DMS153 (cell line): ENCODE results near the gene PDE7B.
A peak's percentile ranks its signal among the peaks of the same experiment; 100 is the strongest.

ENCODE experiments used
- DNase-seq: peaks from one replicate; lab custom pipeline; 2025; lab: John Stamatoyannopoulos, UW

The PDE7B gene

DNA sequence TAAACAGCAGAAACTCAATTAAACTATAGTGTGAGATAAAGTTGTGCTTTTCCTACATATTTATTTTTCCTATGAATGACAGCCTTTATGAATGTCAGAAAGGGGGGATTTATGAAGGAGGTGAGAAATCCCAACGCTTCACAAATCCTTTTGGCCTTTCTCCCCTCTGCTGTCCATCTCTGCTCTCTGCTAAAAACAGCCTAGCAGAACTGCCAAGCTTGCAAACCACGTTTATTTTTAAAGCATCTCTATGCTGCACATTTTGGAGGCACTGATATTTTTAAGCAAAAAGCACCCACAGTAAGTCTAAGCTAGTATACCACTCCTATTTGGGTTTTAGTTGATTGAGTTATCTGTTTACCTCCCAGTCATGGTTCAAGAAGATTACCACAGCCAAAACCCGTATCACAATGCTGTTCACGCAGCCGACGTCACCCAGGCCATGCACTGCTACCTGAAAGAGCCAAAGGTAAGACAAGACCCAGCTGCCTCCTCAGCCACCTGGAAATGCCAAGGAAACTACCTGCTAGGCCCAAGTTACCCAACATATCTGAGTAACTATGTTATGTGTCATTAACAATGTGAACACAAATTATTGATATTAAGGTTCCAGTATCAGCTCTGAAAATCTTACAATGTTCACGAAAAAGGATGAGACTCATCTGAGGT lies 302.3 kb downstream of the PDE7B start:
- no peak for DNase-seq

DNA sequence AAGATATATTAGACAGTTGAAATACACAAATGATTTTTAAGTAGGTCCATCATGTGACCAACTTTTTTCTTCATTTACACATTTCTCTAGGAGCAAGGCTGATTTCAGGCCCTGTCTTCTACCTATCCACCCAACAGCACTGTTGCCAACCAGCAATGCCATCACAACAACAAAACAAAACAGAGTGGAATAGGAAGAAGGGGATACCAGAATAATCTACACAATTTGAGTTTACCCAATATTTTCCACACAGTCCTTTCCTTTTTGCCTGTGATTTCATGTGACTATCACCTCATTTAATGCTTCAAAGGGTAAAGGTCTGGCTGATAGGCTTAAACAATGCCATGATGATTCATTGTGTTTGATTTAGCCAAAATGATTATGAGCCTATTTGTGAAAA lies 303.7 kb downstream of the PDE7B start:
- no peak for DNase-seq

DNA sequence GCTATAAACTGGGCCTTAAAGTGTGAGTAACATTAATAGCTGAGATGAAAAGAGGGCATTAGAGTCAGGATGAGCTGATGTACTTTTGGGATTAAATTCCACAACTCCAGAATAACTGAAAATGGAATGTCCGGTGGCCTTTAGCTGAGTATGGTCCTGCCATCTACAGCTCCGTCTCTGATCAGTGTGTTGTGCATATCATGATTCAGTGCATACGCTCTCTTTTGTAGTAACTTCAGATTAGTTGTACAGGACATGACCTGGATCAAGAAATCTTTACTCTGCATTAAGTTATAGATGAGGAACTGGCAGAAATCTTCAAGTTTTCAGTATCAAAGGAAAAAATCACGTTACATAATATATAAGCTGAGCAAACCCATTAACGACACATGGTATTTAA lies 306.2 kb downstream of the PDE7B start:
- no peak for DNase-seq

DNA sequence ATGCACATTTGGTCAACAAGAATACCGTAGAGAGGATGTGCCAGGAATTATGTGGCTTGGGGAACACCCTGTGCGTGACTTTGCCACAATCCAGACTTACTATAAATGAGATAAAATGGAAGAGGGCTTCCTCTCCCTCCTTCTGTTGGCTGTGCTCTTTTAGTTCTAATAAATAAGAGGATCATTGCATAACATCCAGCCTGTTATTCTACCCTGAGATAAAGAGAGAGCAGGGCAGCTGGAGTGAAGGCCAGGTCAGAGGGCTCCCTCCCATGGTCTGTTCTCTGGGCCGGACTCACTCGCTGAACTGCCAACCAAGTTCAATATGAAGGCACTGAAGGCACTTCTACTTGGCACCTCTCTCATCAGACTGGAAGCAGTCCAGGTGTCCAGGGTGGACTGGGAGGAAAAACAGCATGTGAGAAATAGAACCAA lies 306.9 kb downstream of the PDE7B start:
- no peak for DNase-seq

DNA sequence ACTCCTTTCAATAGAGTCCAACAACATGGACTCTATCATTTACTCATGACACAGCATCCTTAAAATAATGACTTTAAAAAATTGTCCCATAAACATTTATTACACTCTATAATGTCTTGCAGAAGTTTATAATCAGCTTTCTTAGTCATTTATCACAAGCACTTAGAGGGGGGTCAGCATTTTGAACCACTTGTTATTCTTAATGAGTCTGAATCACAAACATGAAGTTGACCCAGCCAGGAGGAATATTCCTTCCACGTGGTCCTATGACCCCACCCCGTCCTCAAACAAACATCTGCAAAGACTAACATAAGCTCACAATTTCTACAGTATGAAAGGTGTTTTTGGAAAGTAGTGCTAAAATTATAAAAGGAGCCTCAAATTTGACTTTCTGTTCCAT lies 307.5 kb downstream of the PDE7B start:
- DNase-seq, result no peak

DNA sequence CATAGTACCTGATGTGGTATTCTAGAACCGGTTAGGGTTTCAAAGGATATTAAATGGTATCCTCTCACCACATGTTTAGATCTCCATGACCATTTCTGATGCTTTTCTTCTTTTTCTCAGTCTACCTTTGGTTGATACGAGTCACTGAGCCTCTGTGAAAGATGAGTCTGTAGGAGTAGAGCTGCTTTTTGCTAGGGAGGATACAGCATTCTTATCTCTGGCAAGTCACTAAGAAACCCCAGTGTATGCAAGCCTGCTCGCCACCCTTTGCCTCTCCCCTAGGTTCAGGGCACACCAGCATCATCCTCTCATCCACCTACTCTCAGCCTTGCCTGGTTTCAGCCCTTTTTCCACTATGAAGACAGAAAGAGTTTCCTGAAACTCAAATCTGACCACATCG lies 308.7 kb downstream of the PDE7B start:
- no peak for DNase-seq

DNA sequence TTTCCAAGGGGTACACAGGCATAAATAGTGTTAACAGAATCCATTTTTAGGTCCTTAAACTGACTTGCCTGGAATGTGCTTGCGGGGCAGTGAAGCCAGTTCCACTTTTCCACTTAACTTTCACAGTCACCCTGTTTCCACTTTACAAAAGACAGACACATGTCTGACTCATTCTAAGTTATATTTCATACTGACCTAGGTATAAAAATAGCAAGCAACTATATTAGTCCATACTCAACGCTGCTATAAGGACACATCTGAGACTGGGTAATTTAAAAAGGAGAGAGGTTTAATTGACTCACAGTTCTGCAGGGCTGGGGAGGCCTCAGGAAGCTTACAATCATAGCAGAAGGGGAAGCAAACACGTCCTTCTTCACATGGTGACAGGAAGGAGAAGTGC lies 310.4 kb downstream of the PDE7B start:
- no peak for DNase-seq

DNA sequence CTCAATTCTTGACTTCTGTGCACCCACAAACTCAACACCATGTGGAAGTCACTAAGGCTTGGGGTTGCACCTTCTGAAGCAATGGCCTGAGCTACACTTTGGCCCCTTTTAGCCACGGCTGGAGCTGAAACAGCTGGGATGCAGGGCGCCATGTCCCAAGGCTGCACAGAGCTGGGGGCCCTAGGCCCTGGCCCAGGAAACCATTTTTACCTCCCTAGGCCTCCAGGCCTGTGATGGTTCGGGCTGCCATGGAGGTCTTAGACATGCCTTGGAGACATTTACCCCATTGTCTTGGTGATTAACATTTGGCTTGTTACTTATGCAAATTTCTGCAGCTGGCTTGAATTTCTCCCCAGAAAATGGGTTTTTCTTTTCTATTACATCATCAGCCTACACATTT lies 311.8 kb downstream of the PDE7B start:
- DNase-seq, result no peak

DNA sequence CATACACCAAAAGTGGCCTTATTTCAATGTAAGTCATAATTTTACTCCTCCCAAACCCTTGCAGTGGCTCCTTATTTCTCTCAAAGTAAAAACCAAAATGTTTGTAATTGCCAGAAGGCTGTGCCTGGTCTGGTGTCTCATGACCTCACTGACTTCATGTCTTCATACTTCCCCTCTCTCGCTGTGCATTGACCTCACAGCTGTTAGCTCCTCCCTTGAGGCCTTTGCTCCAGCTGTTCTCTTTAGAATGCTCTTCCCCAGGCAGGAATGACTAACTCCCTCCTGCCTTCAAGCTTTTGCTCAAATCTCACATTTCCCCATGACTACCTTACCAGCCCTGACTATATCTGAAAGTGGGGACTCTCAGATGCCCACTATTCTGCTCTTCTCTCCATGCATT lies 315.3 kb downstream of the PDE7B start:
- no peak for DNase-seq

DNA sequence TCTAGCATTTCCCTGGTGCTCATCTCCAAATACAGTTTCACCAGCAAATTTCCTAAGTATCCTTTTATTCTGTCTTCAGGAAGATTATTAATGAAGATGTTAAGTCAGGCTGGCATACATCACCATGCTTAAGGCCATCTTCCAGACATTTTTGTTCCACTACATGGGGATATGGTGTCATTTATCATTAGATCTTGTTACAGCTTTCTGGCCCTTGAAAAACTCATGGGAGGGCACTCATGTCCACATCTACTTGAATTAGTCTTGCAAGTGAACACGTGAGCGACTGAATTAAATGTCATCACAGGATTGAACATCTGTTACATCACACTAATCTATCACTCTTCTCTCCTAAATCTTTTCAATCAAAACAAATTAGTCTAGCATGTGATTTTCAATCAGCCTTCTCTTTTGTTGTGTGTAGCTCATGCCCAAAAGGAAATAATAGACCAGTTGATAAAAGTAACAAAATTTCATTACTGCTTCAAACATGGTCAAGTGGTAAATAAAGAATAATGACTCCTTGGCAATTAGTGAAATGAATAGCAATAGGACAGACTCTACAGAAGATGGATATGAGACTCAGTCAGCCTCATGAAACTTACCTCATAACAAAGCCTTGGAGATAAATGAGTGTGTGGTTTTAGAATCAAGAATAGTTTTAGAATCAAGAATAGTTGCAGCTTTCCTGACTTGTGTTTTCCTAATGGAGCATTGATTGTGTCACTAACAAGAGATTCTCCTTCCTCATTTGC lies 318.1 kb downstream of the PDE7B start:
- DNase-seq, result no peak

DNA sequence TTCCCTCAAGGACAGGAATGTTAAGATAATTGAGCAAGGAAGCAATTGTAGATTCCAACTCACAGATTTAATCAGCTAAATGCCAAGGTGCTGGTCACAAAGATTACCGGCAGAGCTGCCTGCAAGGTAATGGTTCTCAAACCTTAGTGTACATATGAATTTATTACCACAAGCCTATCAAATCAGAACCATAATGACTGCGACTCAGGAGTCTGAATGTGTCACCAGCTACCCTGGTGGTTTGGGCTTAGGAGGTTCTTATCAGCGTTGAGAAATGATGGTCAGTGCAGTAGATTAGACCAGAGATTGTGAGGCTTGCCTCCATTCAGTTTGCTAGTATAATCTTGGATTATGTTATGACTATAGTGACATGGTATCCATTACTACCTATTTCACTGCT lies 319.7 kb downstream of the PDE7B start:
- no peak for DNase-seq

DNA sequence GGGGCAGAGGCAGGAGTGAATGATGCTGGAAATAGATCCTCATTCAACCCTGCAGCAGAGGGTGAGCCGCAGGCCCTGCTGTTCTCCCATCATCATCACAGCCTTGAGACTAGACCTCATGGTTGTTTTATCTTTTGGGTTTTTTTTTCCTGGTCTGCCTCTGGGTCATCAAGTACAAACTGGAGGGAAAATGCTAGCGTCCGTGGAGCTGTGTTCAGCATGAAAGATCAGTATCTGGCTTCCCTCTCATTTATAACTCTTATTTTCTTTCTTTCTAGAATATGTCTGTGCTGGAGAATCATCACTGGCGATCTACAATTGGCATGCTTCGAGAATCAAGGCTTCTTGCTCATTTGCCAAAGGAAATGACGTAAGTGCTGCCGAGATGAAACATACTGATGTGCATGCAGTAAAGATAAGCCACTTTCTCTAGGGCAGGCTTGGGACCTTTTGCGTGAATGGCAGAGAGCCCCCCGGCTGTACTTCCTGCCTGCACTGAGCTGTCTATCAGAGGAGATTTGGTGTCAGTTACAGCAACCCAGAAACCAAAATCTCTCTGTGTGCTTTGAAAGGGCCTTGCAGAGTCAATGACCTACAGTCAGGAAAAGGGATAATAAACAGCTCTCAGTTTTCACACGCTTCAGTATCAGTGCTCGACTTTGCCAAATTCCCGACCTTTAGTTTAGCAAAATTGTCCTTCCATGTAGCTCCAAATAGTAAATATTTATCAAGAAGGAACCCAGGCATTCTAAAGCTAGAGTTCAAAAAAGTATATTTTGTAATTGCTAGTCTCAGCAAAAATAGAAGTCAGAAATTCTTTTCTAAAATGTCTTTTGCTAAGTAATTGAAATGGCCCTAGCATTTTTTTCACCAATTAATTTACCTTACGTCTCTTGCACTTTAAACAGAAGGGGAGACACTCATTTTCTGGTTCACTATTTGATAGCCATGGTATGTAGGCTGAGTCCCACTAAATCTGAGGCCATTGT lies 322.3 kb downstream of the PDE7B start:
- DNase-seq, result no peak

DNA sequence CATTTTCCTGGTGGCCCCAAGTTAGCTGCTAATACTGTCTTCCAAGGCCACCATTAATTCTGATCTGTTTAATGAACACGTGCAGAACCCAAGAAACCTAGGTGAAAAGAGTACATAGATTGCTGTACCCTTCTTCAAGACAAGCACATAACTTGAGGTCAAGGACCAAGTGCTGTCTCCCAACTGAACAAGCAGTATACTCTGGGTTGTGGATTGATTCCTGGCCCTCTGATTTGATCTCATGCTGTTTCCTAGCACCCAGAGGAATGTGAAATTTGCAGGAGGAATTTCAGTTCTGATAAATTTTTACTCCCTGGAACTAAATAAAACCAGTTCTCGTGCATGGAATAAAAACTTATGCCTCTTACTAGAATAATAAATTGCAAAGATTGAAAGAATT lies 323.0 kb downstream of the PDE7B start:
- no peak for DNase-seq

DNA sequence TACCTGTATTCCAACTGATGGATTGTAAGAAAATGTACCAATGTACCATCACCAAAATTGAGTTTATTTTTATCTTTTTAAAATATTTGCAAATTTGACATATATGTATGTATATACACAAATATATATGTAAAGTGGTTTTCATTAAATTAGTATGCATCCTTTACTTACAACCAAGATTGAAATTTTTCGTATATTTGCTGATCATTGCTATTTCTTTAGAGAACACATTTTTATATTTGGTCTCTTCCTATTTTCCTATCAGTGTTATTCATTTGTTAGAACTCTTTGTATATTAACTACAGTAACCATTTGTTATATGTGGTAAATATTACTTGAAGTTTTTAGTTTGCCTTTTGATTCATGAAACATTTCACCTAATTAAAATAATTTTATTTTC lies 324.4 kb downstream of the PDE7B start:
- no peak for DNase-seq

DNA sequence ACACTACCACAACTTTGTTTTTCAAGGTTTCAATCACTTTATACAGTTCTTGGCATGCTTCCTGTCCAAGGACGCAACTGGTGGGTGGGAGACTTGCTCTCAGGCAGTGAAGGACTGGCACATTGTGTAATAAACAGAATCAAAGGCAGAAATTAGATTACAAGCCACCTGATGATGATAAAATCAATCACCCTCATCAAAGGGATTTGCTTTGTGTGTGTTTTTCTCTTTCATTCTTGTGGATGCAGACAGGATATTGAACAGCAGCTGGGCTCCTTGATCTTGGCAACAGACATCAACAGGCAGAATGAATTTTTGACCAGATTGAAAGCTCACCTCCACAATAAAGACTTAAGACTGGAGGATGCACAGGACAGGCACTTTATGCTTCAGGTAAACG lies 327.2 kb downstream of the PDE7B start:
- no peak for DNase-seq

DNA sequence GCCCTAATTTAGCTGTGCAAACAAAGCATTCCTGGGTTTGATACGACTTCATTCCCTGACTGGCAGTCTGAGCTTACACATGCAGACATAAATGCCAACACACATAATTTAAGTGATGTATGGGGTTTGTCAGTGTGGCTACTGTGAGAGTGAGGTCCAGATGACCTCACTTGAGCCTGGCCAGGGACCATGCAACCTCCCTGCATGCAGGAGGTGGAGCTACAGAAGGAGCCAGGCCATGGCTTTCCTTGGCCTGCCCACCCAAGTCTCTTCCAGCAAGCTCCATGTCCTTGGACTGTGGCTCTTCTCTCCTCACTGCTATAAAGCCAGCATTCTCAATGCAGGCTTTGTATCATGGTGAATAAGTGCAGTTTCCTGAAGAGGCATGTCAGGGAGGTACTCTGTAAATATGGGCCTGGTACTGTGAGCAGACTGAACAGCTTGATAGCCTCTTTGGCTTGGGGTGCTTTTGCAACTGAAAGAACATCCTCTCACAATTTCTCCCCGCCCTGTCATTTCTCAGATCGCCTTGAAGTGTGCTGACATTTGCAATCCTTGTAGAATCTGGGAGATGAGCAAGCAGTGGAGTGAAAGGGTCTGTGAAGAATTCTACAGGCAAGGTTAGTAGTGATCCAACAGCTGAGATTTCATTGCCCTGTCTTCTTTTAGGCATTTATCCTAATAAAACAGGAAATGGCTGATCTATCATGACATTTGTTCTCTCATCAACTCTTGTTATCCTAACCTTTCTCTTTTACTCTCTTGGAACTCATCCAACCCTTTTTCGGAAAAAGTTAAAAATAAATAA lies 329.4 kb downstream of the PDE7B start:
- peak; percentile 17 for DNase-seq

DNA sequence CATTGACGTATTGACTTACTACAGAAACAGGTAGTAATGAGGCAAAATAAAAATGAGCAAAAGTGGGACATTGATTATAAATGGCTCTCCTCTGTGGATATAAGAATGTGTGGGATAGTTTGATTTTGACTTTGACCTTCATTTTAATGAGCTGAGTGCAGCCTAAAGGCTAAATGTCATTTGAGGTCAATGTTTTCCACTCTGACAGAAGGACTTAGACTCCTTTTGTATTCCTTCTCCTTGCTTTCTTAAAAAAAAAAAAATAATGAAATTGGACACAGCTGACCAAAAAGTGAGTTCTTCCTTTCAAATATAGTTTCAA lies 330.0 kb downstream of the PDE7B start:
- no peak for DNase-seq

DNA sequence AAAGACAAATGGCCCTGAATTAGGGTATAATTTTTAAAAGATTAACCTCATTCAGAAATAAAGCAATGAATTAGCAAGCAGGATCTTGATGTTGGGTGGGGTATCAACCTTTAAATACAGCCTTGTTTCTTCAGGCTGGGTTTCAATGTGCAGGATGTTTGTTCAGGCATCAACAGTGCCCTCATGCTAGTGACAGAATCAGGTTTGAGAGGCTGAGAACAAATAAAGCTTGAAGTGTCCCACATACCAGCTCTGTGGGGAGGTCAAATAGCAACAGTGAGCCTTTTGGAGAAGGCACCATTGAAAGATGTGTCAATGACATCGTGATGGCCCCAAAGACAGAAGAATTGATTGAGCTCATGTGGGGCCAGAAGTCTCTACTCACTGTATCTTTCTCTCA lies 330.4 kb downstream of the PDE7B start:
- DNase-seq, result peak; percentile 54

DNA sequence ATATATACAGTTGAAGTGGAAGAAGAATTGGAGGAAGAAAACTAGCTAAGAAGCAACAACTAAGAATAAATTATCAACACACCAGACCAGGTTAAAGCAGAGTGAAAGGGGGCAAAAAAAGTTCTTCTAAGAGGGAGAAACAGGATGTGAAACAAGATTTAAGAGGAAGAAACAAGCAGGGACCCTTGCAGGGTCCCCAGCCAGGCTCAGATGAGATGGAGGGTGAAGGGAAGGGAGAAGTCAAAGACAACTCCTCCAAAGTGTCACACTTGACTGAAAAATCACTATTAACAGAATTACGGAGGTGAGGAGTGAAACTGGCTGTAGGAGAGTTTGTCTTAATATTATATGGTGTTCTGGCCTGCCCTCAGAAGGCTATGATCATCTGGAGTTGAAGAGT lies 333.2 kb downstream of the PDE7B start:
- DNase-seq, result no peak

DNA sequence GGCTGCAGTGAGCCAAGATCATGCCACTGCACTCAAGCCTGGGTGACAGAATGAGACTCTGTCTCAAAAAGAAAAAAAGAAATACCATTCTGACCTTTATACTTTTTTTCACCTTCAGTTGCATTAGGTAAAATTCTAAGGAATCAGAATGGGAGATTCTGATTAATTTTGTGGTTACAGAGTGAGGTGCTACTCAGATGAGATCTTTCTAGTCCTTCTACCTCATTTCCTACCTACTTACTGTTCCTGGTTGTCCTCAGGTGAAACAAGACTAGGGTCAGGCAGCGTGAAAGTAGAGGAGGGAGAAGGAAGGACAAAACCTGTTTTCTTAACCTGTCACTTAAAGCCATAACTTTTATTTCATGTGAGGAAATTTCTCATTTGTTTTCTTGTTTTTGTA lies 334.9 kb downstream of the PDE7B start:
- DNase-seq, result no peak

DNA sequence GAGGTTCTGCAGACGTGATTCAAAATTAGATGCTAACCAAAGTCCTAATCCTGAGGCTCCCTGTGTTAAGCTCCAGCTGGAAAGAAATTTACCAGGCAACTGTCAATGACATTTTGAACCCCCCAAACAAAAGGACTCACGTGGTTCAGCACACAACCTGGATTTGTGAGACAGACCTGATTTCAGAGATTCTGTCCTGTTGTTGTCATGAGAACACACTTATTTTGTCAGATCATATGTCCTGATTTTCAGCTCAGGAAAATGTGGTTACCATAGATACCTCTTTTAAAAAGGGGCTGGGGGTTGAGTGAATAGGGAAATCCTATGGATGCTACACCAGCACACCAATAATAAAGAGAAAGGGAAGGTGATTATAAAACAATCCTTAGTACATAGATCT lies 337.0 kb downstream of the PDE7B start:
- DNase-seq, result no peak

DNA sequence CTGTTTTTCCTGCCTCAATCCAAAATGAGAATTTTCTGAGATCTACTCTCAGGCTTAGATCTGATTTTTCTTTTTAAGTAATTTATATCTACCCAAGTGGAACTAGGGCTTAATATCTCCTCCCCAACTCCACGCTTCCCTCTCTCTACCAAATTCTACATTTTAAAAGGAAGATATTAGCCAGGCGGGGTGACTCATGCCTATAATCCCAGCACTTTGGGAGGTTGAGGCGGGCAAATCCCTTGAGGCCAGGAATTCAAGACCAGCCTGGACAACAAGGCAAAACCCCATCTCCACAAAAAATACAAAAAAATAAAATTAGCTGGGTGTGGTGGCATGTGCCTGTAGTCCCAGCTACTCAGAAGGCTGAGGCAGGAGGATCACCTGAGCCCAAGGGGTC lies 337.6 kb downstream of the PDE7B start:
- no peak for DNase-seq
